Stimulated activated CD8-positive, alpha-beta memory T cell treated with anti-CD3 and anti-CD28 coated beads, Interleukin-4, amount 100 ng/mL, for 1 hour (primary cell): ENCODE measurements around the gene CEP192.
A peak's percentile ranks its signal among the peaks of the same experiment; 100 is the strongest.

Source experiments
- DNase-seq, 2 donors: peaks; one replicate each; pipeline ENCODE4 v3.0.0-alpha.2; 2020; ENCODE audit warnings: low read depth in 2 of 2, low spot score in 1 of 2

The CEP192 gene

DNA sequence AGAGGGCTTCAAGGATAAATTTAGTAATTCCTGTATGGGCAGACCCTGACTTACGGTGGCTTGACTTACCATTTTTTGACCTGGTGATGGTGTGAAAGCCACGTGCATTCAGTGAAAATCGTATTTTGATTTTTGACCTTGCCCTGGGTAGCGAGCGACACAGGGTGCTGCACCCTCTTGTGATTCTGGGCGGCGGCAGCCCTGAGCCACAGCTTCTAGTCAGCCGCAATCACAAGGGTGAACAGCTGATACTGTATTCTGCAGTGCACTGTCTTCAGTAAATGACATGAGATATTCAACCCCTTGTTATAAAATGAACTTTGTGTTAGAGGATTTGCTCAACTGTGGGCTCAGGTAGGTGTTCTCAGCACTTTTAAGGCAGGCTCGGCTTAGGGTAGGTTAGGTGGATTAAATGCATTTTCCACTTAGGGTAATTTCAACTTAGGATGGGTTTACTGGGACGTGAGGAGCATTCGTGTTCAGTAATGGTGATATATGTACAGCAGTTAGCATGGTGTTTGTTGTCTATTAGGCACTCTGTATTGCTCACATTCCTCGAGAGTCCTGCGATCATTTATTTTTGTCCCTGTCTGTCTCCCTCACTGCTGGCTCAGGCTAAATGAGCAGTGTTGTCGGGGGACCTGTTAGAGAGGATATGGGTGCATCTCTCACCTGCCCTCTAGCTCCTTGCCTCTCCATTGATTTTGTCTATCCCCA lies 109.9 kb downstream of the CEP192 start:
- no peak for DNase-seq

DNA sequence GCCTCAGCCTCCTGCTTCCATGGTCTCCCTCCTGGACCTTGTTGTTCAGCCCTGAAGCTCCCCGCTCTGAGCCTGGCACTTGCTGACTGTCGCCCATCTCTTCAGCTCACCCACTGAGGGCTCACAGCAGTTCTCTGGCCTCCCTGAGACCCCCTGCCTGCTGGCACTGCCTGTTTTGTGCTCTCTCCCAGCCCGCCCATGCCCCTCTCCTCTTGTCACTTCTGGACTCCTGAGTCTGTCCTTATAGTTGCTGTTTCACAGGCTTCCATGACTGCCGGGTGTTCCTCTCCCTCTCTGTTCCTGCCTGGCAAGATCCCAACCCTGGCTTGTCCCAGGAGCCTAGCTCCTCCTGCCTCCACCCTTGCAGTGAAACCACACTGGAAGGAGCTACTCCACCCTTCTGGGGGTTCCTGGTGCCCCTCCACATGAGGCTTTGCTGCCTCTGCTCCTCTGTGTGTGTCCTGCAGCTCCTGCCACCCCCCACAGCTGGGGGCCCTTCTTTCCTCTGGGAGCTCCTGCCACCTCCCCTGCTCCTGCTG lies 110.6 kb downstream of the CEP192 start:
- no peak for DNase-seq

DNA sequence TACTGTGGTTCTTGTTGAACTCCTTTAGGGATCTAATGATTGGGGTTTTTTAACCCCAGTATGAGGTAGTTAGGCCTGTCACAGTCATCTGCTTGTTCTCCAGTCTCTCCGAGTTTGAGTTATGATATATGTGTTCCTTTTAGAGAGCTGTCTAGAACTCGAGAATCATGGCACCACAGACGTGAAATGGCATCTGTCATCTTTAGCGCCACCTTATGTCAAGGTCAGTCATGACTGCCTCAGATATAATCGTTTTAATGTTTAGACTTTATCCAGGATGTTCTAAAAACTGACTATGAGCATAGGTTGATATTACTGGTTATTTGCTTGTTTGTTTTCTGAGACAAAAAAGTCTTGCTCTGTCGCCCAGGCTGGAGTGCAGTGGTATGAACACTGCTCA lies 112.2 kb downstream of the CEP192 start:
- no peak for DNase-seq

DNA sequence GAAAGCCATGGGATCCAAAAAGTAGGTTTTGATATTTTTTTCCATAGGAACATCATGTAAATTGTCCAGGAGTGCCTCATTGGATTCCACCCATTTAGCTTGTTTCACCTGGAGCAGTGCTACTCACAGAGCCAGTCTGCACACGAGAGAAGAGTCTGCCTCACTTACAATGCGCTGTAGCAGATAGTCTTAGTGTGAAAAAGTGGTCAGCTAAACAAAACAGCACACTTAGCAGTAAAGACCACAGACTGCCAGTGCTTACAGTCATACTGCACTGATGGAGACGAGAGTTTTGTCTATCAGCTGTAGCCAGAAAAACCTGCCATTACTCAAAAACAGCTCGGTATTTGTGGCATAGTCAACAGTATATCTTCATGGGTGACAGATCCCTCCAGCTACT lies 113.9 kb downstream of the CEP192 start:
- DNase-seq = no peak

DNA sequence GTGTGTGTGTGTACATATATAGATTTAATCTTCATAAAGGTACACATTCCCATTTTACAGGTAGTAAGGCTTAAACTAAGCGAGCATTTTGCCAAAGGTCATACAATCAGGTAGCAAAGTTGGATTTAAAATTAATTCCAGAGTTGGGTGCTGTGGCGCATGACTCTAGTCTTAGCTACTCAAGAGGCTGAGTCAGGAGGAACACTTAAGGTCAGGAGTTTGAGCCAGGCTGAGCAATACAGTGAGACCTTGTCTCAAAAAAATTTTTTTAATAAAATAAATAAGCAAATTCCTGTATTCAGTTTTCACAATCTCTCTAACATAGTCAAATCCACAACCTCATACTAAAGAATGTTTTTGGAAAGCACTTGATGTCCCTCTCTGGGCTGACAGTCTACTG lies 115.9 kb downstream of the CEP192 start:
- no peak for DNase-seq

DNA sequence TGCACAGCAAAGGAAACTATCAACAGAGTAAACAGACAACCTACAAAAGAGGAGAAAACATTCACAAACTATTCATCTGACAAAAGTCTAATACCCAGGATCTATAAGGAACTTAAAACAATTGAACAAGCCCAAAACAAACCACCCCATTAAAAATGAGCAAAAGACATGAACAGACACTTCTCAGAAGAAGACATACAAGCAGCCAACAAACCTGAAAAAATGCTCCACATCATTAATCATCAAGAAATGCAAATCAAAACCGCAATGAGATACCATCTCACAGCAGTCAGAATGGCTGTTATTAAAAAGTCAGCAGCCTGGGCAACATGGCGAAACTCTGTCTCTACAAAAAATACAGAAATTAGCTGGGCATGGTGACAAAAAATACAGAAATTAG lies 117.2 kb downstream of the CEP192 start:
- DNase-seq = no peak

DNA sequence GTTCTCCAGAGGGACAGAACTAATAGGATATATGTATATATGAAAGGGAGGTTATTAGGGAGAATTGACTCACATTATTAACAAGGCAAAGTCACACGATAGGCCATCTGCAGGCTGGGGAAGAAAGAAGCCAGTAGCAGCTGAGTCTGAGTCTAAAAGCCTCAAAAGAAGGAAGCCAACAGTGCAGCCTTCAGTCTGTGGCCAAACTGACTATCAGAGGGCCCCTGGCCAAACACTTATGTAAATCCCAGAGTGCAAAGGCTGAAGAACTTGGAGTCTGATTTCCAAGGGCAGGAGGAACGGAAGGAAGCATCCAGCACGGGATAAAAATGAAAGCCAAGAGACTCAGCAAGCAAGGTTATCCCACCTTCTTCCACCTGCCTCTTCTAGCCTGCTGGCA lies 119.4 kb downstream of the CEP192 start:
- DNase-seq = no peak

DNA sequence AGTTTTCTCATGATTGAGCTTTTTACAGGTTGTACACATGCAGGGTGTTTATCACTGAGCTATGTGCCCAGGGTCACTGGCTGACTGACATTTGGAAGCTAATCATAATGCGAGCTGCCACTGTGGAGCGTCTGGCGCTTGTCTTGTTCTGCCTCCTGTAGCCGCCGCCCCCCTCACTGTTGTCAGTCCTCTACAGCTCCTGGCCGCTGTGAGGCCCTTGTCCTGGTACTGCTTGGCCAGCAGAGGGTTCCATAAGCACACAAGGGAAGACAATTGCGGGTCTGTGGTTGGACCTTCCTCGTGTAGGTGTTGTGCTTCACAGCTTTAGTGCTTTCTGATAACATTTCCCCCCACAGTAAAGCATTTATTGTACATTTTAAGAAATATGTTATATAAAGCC lies 121.8 kb downstream of the CEP192 start:
- DNase-seq = no peak

DNA sequence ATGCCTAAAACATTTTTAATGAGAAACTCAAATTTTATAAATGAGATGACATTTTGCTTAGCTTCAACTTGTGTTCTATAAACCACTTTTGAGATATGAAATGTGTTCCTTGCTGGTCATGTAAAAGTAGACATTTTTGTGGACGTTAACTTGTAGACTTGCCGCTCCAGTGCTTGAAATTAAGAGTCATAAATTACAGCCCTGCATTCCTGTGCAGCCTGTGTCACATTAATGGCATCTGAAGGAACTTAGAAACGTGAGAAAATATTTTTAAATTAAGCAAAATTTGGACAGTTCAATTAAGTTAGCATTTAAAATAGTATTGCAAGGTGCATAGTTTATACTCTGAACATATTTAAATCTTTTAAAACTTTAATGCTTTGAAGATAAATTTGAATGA lies 129.1 kb downstream of the CEP192 start:
- no peak for DNase-seq

DNA sequence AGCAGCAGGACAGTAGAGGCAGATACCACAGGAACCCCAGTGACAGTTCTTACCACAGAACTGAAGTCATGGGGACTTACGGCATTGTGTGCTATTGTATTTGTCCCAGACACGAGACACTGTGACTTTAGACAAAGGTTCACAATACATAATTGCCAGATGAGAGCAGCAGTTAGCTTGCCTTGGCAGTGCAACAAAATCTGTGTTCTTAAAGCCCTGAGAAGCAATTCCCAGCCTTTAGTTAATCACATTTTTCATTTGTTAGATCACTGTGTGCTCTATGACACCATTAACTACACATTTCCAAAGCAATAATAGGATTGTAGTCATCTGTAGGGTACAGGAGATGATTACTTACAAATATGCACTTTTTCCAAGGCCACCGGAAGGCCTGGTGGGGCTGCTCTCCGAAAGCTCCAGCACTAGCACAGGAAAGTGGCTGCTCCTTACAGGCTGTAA lies 129.8 kb downstream of the CEP192 start:
- no peak for DNase-seq

DNA sequence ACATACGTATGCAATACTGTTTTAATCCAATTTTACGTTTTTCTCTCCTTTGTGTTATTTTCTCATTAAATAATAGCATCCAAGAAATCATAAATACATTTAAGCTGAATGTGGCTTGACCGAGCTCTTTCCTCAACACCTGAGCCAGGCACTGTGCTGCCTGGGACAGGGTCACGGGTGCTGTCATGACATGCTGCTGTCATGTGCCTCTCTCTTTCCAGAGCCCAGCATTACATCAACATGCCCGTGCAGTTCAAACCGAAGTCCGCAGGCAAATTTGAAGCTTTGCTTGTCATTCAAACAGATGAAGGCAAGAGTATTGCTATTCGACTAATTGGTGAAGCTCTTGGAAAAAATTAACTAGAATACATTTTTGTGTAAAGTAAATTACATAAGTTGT lies 133.2 kb downstream of the CEP192 start:
- DNase-seq = no peak

DNA sequence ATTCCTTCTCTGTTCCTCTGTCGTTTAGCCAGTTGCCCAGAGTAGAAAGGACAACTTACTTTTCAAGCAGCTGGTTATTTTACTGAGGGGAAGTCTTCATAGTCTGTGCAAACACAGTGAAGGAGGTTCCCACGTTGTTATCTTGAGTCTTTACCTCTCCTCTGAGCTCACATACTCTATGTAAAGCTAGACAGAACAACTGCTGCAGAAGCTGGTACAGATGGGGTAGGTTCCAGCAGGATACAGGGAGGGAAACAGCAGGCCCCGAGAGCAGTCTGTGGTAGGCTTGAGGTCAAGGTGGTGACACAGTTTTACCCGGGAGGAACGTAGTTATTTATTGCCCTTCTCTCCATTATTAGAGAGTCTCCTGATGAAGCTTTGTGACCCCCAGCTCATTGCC lies 134.0 kb downstream of the CEP192 start:
- DNase-seq = no peak

DNA sequence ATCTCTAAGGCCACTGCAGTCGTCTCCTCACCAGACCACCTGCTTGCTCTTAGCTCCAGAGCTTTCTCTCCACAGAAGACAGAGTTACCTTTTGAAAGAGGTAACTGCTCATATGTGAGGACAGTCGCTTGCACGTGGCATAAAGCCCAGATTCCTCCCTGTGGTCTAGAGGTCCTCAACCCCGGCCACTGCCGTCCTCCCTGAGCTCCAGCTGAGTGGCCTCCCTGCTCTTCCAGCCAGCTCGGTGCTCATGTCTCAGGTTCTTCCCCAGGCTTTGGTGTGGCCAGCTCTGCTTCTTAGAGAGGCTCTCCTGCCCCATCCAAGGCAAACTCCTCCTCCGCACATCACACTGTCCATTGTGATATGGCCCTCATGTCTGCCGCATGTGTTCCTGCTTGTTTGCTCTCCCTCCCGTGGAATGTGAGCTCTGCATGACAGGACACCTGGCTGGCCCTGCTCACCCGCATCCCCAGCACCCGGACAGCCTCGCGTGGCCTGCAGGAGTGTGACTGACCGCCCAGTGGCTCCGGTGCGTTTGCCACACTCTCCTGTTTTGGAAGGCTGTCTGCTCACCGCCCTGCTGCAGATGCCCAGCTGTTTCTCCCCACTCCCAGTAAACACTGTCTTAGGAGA lies 135.9 kb downstream of the CEP192 start:
- DNase-seq = no peak

DNA sequence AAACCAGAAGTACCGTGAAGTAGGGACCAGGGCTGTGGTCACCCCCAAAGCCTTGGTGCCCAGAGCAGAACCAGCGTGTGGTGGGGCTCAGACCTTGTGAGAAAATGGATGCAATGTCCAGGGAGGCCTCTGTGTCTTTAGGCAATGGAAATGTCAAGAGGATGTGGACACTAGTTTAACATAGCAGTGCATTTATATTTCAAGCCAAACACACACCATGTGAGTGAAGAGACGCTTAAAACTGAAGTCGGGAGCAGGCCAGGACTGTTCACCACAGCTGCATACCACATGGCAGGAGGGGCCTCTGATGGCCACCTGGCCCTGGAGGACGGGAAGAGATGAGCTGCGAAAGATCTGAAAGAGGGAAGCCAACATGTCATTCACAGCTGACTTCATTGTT lies 140.1 kb downstream of the CEP192 start:
- no peak for DNase-seq

DNA sequence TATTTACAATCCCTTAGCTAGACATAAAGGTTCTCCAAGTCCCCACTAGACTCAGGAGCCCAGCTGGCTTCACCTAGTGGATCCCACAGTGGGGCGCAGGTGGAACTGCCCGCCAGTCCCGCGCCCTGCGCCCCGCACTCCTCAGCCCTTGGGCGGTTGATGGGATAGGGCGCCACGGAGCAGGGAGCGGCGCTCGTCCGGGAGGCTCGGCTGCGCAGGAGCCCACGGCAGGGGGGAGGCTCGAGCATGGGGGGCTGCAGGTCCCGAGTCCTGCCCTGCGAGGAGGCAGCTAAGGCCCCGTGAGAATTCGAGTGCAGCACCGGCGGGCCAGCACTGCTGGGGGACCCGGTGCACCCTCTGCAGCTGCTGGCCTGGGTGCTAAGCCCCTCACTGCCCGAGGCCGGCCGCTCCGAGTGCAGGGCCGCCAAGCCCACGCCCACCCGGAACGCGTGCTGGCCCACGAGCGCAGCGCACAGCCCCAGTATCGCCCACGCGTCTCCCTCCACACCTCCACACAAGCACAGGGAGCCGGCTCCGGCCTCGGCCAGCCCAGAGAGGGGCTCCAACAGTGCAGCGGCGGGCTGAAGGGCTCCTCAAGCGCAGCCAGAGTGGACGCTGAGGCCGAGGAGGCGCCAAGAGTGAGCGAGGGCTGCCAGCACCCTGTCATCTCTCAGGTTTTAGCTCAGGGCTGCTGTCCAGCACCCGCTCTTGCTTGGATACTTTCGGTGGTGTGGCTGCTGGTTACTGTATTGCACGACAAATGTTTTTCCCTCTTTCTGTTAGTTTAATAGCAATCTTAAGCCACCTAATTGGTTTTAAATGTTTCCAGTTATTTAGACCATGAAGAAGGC lies 143.6 kb downstream of the CEP192 start:
- no peak for DNase-seq

DNA sequence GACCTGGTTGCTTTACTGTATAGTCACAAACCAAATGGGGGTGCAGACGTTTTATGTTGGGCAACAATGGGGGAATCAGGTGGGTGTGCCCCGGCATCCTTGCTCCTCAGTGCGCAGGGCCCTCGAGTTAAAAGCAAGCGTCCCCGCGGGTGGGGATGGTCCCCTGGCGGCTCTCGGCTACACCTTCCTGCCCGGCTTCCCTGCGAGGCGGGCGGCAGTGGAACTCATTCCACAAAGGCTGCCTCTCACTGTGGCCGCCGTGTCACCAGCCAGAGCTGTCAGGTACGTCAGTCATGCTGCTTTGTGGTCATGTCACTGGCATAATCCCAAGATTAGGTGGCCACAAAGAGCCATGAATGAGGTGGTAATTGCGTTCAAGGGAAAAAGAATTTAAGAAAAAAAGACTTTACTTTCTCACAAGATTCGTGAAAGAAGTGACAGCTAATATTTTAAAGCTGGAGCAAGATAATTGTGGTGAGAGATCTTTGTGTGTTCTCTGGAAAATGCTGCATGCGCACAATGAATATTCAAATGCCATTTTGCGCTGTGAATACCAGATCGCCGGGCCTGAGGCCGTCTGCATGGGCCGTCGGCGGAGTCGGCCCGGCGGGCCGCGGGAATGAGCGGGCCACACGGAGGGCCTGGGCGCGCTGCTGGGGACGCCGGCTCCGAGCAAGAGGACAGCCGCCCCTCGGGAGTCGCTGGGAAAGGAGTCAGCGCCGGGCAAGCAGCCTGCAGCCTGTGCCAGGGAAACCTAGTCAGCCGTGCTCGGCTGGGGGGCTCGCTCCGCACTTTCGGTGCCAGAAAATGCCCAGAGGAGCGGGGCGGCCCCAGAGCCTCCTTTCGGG lies 145.1 kb downstream of the CEP192 start:
- DNase-seq = no peak

DNA sequence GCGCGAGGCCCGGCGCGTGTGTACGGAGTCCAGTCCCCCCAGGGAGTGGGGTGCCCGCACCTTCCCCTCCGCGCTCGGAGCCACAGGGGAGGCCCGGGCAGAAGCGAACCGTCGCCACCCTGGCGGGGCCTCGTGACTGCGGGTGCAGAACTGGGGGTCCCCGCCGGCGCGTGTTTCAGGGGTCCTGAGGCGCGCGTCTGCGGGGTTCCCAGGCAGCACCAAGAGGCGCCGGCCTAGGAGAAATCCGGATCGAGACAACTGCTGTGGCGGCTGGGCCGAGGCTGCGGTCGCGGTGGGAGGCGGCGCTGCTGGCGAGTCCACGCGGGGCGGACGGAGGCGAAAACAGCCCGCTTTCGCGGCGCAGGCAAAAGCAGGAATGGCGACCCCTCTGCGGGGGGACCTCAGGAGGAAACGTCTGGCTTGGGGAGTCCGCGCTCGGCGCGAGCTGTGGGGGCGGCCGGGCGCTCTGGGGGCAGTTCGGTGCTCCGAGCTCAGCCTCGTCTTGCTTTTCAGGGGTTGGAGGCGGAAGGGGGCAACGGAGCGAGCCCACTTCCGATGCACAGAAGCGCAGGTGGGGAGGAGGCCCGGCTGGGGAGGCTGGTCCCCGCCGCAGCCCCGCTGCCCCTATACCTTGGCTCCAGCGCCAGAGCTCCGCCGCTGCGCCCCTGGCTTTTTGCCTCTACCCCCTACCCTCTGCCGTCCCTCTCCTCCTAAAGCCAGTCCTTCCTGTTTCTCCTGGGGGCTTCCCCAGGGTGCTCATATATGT lies 145.9 kb downstream of the CEP192 start:
- DNase-seq = no peak

DNA sequence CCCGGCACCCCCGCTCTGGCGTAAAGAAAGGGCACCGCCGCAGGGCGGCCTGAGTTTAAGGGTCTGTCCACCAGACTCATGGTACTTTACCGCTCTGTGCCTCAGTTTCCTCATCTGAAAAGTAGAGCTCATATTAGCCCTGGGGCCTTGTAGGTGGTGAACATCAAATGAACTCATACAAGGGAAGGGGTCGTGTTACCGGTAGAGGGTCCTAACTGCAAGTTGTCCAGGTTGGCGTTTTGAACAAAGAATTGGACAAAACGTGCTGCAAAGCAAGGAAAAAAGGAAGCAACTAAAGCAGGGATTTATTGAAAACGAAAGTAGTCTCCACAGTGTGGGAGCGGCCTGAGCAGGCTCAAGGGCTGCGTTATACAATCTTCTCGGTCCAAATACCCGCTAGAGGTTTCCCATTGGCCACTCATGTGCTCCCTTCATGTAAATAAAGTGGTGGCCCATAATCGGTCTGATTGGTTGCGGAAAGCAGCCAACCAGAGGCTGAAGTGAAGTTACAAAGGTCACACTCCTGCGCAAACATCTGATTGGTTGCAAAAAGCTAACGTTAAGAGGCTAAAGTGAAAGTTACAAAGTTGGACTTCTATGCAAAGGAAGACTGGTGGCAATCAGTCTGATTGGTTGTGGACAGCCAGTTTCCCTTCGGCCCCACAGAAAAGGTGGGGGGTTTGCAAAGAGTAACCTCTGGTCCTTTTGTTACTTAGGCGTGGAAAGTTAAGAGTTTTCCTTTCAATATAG lies 146.7 kb downstream of the CEP192 start:
- DNase-seq = peak in 1 of 2 donors; percentile 22

DNA sequence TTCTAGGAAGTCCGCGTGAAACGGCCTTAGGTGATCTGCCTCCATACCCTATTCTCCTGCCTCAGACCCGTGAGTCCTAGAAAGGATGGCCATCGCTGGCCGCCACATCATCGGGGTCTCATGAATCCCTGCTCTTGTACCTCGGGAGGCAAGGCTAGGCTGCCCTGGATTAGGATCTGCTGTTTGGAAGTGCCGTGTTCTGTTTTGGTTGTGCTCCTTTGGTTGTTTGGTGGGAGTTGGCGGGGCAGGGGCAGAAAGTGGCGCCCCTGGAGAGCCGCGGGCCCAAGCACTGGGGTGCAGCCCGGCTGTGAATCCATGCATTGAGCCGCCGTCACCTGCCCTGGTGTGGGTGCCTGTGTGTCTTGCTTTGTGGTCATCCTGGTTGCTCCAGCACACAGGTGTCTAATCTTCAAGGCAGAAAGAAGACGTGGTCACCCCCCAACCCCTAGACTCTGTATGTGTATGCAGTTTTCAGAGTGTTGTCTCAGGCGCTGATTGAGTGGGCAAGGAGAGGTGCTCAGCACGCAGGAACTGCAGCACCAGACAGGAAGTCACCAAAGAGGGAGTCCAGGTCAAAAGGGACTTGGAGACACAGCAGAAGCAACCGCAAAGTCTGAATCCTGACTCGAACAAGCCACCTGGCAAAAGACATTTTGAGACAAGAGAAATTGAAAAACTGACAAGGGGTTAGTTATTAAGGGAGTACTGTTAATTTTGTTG lies 147.4 kb downstream of the CEP192 start:
- DNase-seq = no peak
